Keratinocyte (primary cell): ENCODE measurements around the gene SH3PXD2A.

Source experiments
- EZH2 ChIP-seq: IDR thresholded peaks from one replicate; pipeline ENCODE4 v1.6.1; 2012; ENCODE audit warnings: inconsistent platforms, mild to moderate bottlenecking, low read length, moderate library complexity
- TF ChIP-seq, protein P1 (sequence below), 3 experiments: IDR thresholded peaks in 1 of 3; conservative IDR thresholded peaks in 1 of 3; optimal IDR thresholded peaks in 1 of 3; 2 replicates in 2 of 3; 3 replicates in 1 of 3; pipeline versions ENCODE3 to v1.5.1; 2011; ENCODE audit warnings: low read length in 3 of 3, mild to moderate bottlenecking in 3 of 3, moderate library complexity in 2 of 3, control low read depth in 1 of 3, inconsistent platforms in 1 of 3; ENCODE audit not compliant: insufficient read depth in 2 of 3; ENCODE audit errors: extremely low read depth in 1 of 3

DNA sequence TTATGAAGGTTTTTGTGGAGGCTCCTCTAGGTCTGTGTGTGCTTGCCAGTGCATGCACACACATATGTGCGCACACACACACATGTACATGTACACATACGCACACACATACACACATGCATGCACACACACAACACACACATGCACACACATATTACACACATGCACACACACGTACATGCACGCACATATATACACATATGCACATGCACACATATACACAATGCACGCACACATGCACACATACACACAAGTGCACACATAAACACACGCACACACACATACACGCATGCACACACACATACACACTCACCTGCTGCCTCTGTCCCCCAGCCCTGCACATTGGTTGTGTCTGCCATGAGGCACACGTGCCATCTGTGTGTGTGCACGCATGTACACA is 295.6 kb downstream of the SH3PXD2A start:
- no peak for TF ChIP-seq EZH2
- TF ChIP-seq, protein P1, sequence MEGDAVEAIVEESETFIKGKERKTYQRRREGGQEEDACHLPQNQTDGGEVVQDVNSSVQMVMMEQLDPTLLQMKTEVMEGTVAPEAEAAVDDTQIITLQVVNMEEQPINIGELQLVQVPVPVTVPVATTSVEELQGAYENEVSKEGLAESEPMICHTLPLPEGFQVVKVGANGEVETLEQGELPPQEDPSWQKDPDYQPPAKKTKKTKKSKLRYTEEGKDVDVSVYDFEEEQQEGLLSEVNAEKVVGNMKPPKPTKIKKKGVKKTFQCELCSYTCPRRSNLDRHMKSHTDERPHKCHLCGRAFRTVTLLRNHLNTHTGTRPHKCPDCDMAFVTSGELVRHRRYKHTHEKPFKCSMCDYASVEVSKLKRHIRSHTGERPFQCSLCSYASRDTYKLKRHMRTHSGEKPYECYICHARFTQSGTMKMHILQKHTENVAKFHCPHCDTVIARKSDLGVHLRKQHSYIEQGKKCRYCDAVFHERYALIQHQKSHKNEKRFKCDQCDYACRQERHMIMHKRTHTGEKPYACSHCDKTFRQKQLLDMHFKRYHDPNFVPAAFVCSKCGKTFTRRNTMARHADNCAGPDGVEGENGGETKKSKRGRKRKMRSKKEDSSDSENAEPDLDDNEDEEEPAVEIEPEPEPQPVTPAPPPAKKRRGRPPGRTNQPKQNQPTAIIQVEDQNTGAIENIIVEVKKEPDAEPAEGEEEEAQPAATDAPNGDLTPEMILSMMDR (optimal IDR thresholded peaks at IDR 0.05 in 1 of 3, IDR thresholded peaks at IDR 0.05 in 1 of 3, conservative IDR thresholded peaks at IDR 0.05 in 1 of 3; ENCODE audit: extremely low read depth in 1 of 3, insufficient read depth in 2 of 3, low read length in 3 of 3), result no peak
